HG02981 (cell line): ENCODE measurements around the gene PVRIG.
"Not testable (repeated sequence)": the region's sequence is repeated elsewhere in the genome, so short reads cannot be mapped to it uniquely, and the experiment has no call there.

Experiments used
- ATAC-seq: cut with Tn5 transposase; IDR thresholded peaks from one replicate; pipeline ENCODE4 v1.9.1; 2021; ENCODE audit warnings: mild to moderate bottlenecking, moderate library complexity; ENCODE audit not compliant: unreplicated experiment

PVRIG gene

GRCh38 chr7:100270046-100270918 lies 50.5 kb downstream of the PVRIG start:
- ATAC-seq: not testable (repeated sequence)
